ENCODE data around the gene ACTL7B. TPM values are rescaled to one million over a fixed set of nuclear protein-coding genes. Genes with fewer than 3 reads are reported as not detected.

Gene ACTL7B
- total RNA-seq, 1 experiment from 2014 or later: not detected

DNA sequence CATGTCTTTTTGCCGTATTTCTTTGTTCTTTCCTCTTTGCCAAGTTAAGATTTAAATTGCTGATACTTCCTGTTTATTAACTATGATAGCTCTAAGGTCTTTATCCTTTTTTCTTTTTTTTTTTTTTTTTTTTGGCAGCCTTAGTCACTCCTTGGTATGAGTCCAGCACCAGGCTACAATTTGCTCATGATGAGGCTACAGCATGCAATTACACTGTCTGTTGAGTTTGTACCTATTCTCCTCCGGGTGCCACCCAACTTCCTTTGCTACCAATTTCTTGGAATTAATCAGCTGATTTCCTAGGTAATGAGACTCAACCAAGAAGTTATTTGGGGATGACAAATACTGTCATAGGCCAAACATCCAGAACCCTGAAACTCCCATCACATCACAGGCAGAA lies 25.5 kb downstream of the ACTL7B start:
- POLR2A ChIA-PET (ENCODE audit: unreplicated experiment): interaction anchor here (0.6 kb wide), 1 partner anchor 1407 kb away, joined by 25 read pairs; no protein-coding TSS in a partner anchor
- H3K9me3 ChIP-seq (ENCODE audit: insufficient read depth, low read depth): no peaks in the 10 kb centered on the region
- H3K9me2 ChIP-seq (ENCODE audit: insufficient read depth): no peaks in the 10 kb centered on the region
- H3K27ac ChIP-seq: no peak overlapping the region
- no peaks in the 10 kb centered on the region for H3K79me2 ChIP-seq (ENCODE audit: low read depth)
- no peaks in the 10 kb centered on the region; the same call in 1 of the 2 replicates for H3F3A ChIP-seq (ENCODE audit: insufficient read depth, low read depth)
- no peaks in the 10 kb centered on the region for H3K36me3 ChIP-seq (ENCODE audit: low read depth)
- H4K20me1 ChIP-seq (ENCODE audit: insufficient read depth): no peaks in the 10 kb centered on the region
- CTCF ChIA-PET: interaction anchor here (0.6 to 0.7 kb wide), 4 partner anchors 53 to 558 kb away, joined by 3 to 8 read pairs (median 7); no protein-coding TSS in a partner anchor
- BruUV-seq (replicated peaks): no TSS peak
- H2AFZ ChIP-seq: no peak overlapping the region
- H3K4me1 ChIP-seq (replicated peaks; ENCODE audit: insufficient read depth): 0 out of 2 replicates have a peak, but pooled peaks cover 5% of the 10 kb centered on the region
- no peak overlapping the region for H3K4me2 ChIP-seq
- intact Hi-C loops (cut with micrococcal nuclease; ENCODE audit: unreplicated experiment): no loop called here
- TF ChIP-seq, protein P1, sequence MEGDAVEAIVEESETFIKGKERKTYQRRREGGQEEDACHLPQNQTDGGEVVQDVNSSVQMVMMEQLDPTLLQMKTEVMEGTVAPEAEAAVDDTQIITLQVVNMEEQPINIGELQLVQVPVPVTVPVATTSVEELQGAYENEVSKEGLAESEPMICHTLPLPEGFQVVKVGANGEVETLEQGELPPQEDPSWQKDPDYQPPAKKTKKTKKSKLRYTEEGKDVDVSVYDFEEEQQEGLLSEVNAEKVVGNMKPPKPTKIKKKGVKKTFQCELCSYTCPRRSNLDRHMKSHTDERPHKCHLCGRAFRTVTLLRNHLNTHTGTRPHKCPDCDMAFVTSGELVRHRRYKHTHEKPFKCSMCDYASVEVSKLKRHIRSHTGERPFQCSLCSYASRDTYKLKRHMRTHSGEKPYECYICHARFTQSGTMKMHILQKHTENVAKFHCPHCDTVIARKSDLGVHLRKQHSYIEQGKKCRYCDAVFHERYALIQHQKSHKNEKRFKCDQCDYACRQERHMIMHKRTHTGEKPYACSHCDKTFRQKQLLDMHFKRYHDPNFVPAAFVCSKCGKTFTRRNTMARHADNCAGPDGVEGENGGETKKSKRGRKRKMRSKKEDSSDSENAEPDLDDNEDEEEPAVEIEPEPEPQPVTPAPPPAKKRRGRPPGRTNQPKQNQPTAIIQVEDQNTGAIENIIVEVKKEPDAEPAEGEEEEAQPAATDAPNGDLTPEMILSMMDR (conservative IDR thresholded peaks at IDR 0.05): no peak
- TF ChIP-seq EZH2 (IDR thresholded peaks at IDR 0.05; ENCODE audit: low read depth): no peak
- no peaks in the 10 kb centered on the region for H3K27me3 ChIP-seq (ENCODE audit: insufficient read depth, low read depth)
- DNase-seq: no peak
- H3K4me3 ChIP-seq: no peak overlapping the region

DNA sequence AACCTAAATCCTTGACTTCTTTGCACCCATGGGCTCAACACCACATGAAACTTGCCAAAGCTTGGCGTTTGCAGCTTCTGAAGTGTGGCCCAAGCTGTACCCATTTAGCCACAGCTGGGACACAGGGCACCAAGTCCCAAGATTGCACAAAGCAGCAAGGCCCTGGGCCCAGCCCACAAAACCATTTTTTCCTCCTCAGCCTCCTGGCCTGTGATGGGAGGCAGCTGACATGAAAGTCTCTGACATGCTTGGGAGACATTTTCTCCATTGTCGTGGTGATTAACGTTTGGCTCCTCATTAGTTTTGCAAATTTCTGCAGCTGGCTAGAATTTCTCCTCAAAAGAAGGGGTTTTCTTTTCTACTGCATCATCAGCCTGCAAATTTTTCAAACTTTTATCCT lies 32.0 kb downstream of the ACTL7B start:
- no peak overlapping the region for H3K27ac ChIP-seq
- DNase-seq: no peak
- no peak overlapping the region for H3K4me3 ChIP-seq
- BruUV-seq (replicated peaks): no TSS peak
- ChIA-PET POLR2A (ENCODE audit: unreplicated experiment) (no interaction called here), CTCF (no interaction called here)
- H3K27me3 ChIP-seq (ENCODE audit: insufficient read depth, low read depth): no peaks in the 10 kb centered on the region
- H4K20me1 ChIP-seq (ENCODE audit: insufficient read depth): no peaks in the 10 kb centered on the region
- no peaks in the 10 kb centered on the region for H3K36me3 ChIP-seq (ENCODE audit: low read depth)
- no peaks in the 10 kb centered on the region for H3K79me2 ChIP-seq (ENCODE audit: low read depth)
- intact Hi-C loops (cut with micrococcal nuclease; ENCODE audit: unreplicated experiment): no loop called here
- no peaks in the 10 kb centered on the region for H3K4me1 ChIP-seq (replicated peaks; ENCODE audit: insufficient read depth)
- no peak overlapping the region for H3K4me2 ChIP-seq
- H2AFZ ChIP-seq: no peak overlapping the region
- no peaks in the 10 kb centered on the region for H3K9me3 ChIP-seq (ENCODE audit: insufficient read depth, low read depth)
- TF ChIP-seq EZH2 (IDR thresholded peaks at IDR 0.05; ENCODE audit: low read depth): no peak
- TF ChIP-seq, protein P1 (conservative IDR thresholded peaks at IDR 0.05): no peak
- H3K9me2 ChIP-seq (ENCODE audit: insufficient read depth): no peaks in the 10 kb centered on the region
- H3F3A ChIP-seq (ENCODE audit: insufficient read depth, low read depth): no peaks in the 10 kb centered on the region

DNA sequence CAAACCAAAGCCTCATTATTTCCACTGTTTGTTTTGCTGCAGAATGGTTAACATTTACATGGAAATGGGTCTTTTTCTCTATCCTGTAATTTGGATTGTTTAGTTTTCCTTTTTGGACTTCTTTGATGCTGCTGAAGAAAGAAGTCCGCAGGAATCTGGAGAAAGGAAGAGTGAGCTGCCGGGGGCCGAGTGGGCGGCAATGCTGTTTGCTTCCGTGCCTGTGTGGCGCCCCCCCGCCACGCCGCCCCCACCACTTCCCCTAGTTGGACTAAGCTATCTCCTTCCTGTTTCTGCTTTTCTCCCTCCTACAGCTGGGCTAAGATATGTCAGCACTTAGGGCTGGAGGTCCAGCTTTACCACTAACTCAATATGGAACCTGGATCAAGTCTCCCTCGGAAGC lies 39.7 kb downstream of the ACTL7B start:
- Histone ChIP-seq H4K20me1 (ENCODE audit: insufficient read depth) (no peaks in the 10 kb centered on the region), H3K9me2 (ENCODE audit: insufficient read depth) (no peaks in the 10 kb centered on the region), H3K4me2 (no peak overlapping the region), H3K4me3 (no peak overlapping the region), H3K79me2 (ENCODE audit: low read depth) (no peaks in the 10 kb centered on the region), H3K9me3 (ENCODE audit: insufficient read depth, low read depth) (no peaks in the 10 kb centered on the region), H3F3A (ENCODE audit: insufficient read depth, low read depth) (peaks cover 12% of the 10 kb centered on the region; the same call in 1 of the 2 replicates), H2AFZ (no peak overlapping the region), H3K27ac (no peak overlapping the region), H3K27me3 (ENCODE audit: insufficient read depth, low read depth) (no peaks in the 10 kb centered on the region), H3K36me3 (ENCODE audit: low read depth) (no peaks in the 10 kb centered on the region), H3K4me1 (replicated peaks; ENCODE audit: insufficient read depth) (peaks cover 20% of the 10 kb centered on the region)
- no TSS peak for BruUV-seq (replicated peaks)
- no peak for TF ChIP-seq EZH2 (IDR thresholded peaks at IDR 0.05; ENCODE audit: low read depth)
- DNase-seq: no peak
- POLR2A ChIA-PET (ENCODE audit: unreplicated experiment): no interaction called here
- CTCF ChIA-PET: interaction anchor here (0.6 kb wide), 1 partner anchor 1336 kb away, joined by 4 read pairs; no protein-coding TSS in a partner anchor
- intact Hi-C loops (cut with micrococcal nuclease; ENCODE audit: unreplicated experiment): loop anchor here (10.0 kb wide), 1 partner anchor 1061 kb away; no protein-coding TSS in a partner anchor

DNA sequence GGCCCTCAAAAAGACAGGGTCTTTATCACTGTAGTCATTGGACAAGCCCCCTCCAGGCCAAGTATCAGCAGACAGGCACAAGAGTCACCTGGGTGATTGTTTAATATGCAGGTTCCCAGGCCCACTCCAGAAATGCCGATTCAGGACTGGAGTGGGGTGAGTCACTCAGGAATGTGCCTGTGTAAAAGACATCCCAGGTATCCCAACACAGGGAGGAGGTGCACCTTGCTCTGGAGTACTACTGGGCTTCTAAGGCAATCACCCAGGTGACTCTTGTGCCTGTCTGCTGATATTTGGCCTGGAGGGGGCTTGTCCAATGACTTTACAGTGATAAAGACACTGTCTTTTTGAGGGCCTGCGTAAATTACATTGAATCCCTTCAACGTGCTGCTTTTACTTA lies 40.6 kb downstream of the ACTL7B start:
- Histone ChIP-seq H3K27me3 (ENCODE audit: insufficient read depth, low read depth) (no peaks in the 10 kb centered on the region), H3K4me1 (replicated peaks; ENCODE audit: insufficient read depth) (peaks cover 20% of the 10 kb centered on the region), H3K4me2 (no peak overlapping the region), H3K9me3 (ENCODE audit: insufficient read depth, low read depth) (no peaks in the 10 kb centered on the region), H3K27ac (no peak overlapping the region), H3K79me2 (ENCODE audit: low read depth) (no peaks in the 10 kb centered on the region), H3K36me3 (ENCODE audit: low read depth) (no peaks in the 10 kb centered on the region), H2AFZ (no peak overlapping the region), H4K20me1 (ENCODE audit: insufficient read depth) (no peaks in the 10 kb centered on the region), H3K4me3 (no peak overlapping the region), H3F3A (ENCODE audit: insufficient read depth, low read depth) (peaks cover 12% of the 10 kb centered on the region; the same call in 1 of the 2 replicates), H3K9me2 (ENCODE audit: insufficient read depth) (no peaks in the 10 kb centered on the region)
- intact Hi-C loops (cut with micrococcal nuclease; ENCODE audit: unreplicated experiment): loop anchor here (2.0 to 10.0 kb wide), 2 partner anchors 1060 to 1330 kb away; no protein-coding TSS in a partner anchor
- CTCF ChIA-PET: no interaction called here
- no peak for DNase-seq
- POLR2A ChIA-PET (ENCODE audit: unreplicated experiment): interaction anchor here (0.6 kb wide), 1 partner anchor 59 kb away, joined by 3 read pairs; no protein-coding TSS in a partner anchor
- TF ChIP-seq EZH2 (IDR thresholded peaks at IDR 0.05; ENCODE audit: low read depth): no peak
- TF ChIP-seq, protein P1 (conservative IDR thresholded peaks at IDR 0.05): no peak
- no TSS peak for BruUV-seq (replicated peaks)
